HUES48 (cell line): ENCODE measurements around the gene TNS3.

Experiments used
- H3K27ac ChIP-seq: one replicate; pipeline ENCODE4 v1.7.0; 2013; ENCODE audit warnings: low read depth, low read length, inconsistent platforms
- H3K27me3 ChIP-seq: 2 replicates; pipeline ENCODE4 v1.6.1; 2013; ENCODE audit warnings: mild to moderate bottlenecking, low read length; ENCODE audit not compliant: control insufficient read depth, insufficient read depth
- H3K36me3 ChIP-seq: 2 replicates; pipeline ENCODE4 v1.6.1; 2013; ENCODE audit warnings: low read length; ENCODE audit not compliant: control insufficient read depth, insufficient read depth
- H3K4me1 ChIP-seq: 2 replicates; pipeline ENCODE4 v1.6.1; 2013; ENCODE audit warnings: mild to moderate bottlenecking, low read length; ENCODE audit not compliant: control insufficient read depth, insufficient read depth
- H3K4me3 ChIP-seq: 2 replicates; pipeline ENCODE4 v1.5.1; 2013; ENCODE audit warnings: mild to moderate bottlenecking, low read depth, low read length
- H3K9ac ChIP-seq: 2 replicates; pipeline ENCODE4 v1.6.1; 2013; ENCODE audit warnings: mild to moderate bottlenecking, low read depth, low read length, moderate library complexity
- H3K9me3 ChIP-seq: 2 replicates; pipeline ENCODE4 v1.6.1; 2013; ENCODE audit warnings: low read length; ENCODE audit not compliant: control insufficient read depth, insufficient read depth

TNS3 gene

GRCh38 chr7:47556511-47557180, 25.3 kb downstream of the TNS3 start:
- no peak overlapping the region for H3K27ac ChIP-seq
- no peaks in the 10 kb centered on the region for H3K36me3 ChIP-seq
- peaks cover 14% of the 10 kb centered on the region; the same call in 1 of the 2 replicates for H3K4me1 ChIP-seq
- no peaks in the 10 kb centered on the region for H3K9me3 ChIP-seq
- no peak overlapping the region for H3K4me3 ChIP-seq
- no peaks in the 10 kb centered on the region for H3K27me3 ChIP-seq
- H3K9ac ChIP-seq = no peak overlapping the region

- H3K36me3 ChIP-seq = no peaks in the 10 kb centered on the region
- no peaks in the 10 kb centered on the region for H3K9me3 ChIP-seq
- H3K9ac ChIP-seq = no peak overlapping the region
- no peaks in the 10 kb centered on the region for H3K27me3 ChIP-seq
- no peak overlapping the region for H3K27ac ChIP-seq
- no peak overlapping the region for H3K4me3 ChIP-seq
- H3K4me1 ChIP-seq = peaks cover 14% of the 10 kb centered on the region; the same call in 1 of the 2 replicates
Observed at GRCh38 chr7:47553309-47553708, 28.6 kb downstream of the TNS3 start.

GRCh38 chr7:47552621-47553020, 29.3 kb downstream of the TNS3 start:
- no peaks in the 10 kb centered on the region for H3K36me3 ChIP-seq

GRCh38 chr7:47551668-47552440, 30.1 kb downstream of the TNS3 start:
- no peak overlapping the region for H3K27ac ChIP-seq
- H3K36me3 ChIP-seq = no peaks in the 10 kb centered on the region
- no peak overlapping the region for H3K4me3 ChIP-seq
- no peaks in the 10 kb centered on the region for H3K9me3 ChIP-seq
- H3K4me1 ChIP-seq = 0 out of 2 replicates have a peak, but pooled peaks cover under 1% of the 10 kb centered on the region
- H3K9ac ChIP-seq = no peak overlapping the region
- no peaks in the 10 kb centered on the region for H3K27me3 ChIP-seq

More at GRCh38 chr7:47552621-47553020, 29.3 kb downstream of the TNS3 start:
- Histone ChIP-seq H3K27me3 (no peaks in the 10 kb centered on the region), H3K4me3 (no peak overlapping the region), H3K9me3 (no peaks in the 10 kb centered on the region), H3K4me1 (0 out of 2 replicates have a peak, but pooled peaks cover 8% of the 10 kb centered on the region), H3K9ac (no peak overlapping the region), H3K27ac (no peak overlapping the region)

GRCh38 chr7:47550788-47551470, 31.0 kb downstream of the TNS3 start:
- no peaks in the 10 kb centered on the region for H3K27me3 ChIP-seq
- no peaks in the 10 kb centered on the region for H3K4me1 ChIP-seq
- H3K27ac ChIP-seq = no peak overlapping the region
- H3K36me3 ChIP-seq = no peaks in the 10 kb centered on the region
- no peak overlapping the region for H3K9ac ChIP-seq
- H3K4me3 ChIP-seq = no peak overlapping the region
- H3K9me3 ChIP-seq = no peaks in the 10 kb centered on the region

GRCh38 chr7:47549916-47550315, 32.0 kb downstream of the TNS3 start:
- no peak overlapping the region for H3K27ac ChIP-seq
- no peak overlapping the region for H3K9ac ChIP-seq
- H3K4me1 ChIP-seq = 0 out of 2 replicates have a peak, but pooled peaks cover under 1% of the 10 kb centered on the region
- H3K36me3 ChIP-seq = no peaks in the 10 kb centered on the region
- H3K9me3 ChIP-seq = no peaks in the 10 kb centered on the region
- no peaks in the 10 kb centered on the region for H3K27me3 ChIP-seq
- H3K4me3 ChIP-seq = no peak overlapping the region

GRCh38 chr7:47549397-47549796, 32.5 kb downstream of the TNS3 start:
- H3K4me3 ChIP-seq = no peak overlapping the region
- H3K36me3 ChIP-seq = no peaks in the 10 kb centered on the region
- H3K9ac ChIP-seq = no peak overlapping the region
- H3K27ac ChIP-seq = no peak overlapping the region
- no peaks in the 10 kb centered on the region for H3K9me3 ChIP-seq
- peaks cover 3% of the 10 kb centered on the region; the same call in 1 of the 2 replicates for H3K4me1 ChIP-seq
- no peaks in the 10 kb centered on the region for H3K27me3 ChIP-seq

GRCh38 chr7:47548546-47548945, 33.4 kb downstream of the TNS3 start:
- no peak overlapping the region for H3K9ac ChIP-seq
- no peak overlapping the region for H3K4me3 ChIP-seq
- H3K27ac ChIP-seq = no peak overlapping the region
- H3K36me3 ChIP-seq = no peaks in the 10 kb centered on the region
- H3K9me3 ChIP-seq = no peaks in the 10 kb centered on the region
- peaks cover 11% of the 10 kb centered on the region; the same call in 1 of the 2 replicates for H3K4me1 ChIP-seq
- no peaks in the 10 kb centered on the region for H3K27me3 ChIP-seq

GRCh38 chr7:47546733-47547494, 35.0 kb downstream of the TNS3 start:
- Histone ChIP-seq H3K27me3 (no peaks in the 10 kb centered on the region), H3K9me3 (no peaks in the 10 kb centered on the region), H3K4me3 (no peak overlapping the region), H3K4me1 (peaks cover 11% of the 10 kb centered on the region; the same call in 1 of the 2 replicates), H3K36me3 (no peaks in the 10 kb centered on the region), H3K9ac (no peak overlapping the region), H3K27ac (no peak overlapping the region)

DNA sequence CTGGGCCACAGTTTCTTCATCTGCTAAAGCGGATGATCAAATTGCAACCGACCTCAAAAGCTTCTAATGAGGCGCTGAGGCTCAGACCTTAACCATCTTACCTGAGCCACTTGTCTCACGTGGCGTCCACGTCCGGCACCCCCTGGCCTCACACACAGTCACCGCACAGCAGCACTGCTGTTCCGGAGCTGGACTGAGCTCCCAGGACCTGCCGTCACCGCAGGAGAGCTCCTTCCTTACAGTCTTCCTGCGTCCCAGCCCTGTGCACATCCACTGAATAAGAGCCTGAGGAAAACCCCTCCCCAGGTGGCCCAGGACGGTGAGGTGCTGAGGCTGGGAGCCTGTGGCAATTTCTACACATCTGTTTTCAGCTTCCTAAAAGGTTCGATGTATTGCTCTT, 35.7 kb downstream of the TNS3 start:
- H3K4me1 ChIP-seq = peaks cover 11% of the 10 kb centered on the region; the same call in 1 of the 2 replicates
- H3K9me3 ChIP-seq = no peaks in the 10 kb centered on the region
- H3K36me3 ChIP-seq = no peaks in the 10 kb centered on the region
- no peak overlapping the region for H3K4me3 ChIP-seq
- H3K27ac ChIP-seq = no peak overlapping the region
- no peaks in the 10 kb centered on the region for H3K27me3 ChIP-seq
- H3K9ac ChIP-seq = no peak overlapping the region
